ENCODE data around the gene C16orf90.
"Not testable (repeated sequence)": the region's sequence is repeated elsewhere in the genome, so short reads cannot be mapped to it uniquely, and the experiment has no call there.

C16orf90 gene

DNA sequence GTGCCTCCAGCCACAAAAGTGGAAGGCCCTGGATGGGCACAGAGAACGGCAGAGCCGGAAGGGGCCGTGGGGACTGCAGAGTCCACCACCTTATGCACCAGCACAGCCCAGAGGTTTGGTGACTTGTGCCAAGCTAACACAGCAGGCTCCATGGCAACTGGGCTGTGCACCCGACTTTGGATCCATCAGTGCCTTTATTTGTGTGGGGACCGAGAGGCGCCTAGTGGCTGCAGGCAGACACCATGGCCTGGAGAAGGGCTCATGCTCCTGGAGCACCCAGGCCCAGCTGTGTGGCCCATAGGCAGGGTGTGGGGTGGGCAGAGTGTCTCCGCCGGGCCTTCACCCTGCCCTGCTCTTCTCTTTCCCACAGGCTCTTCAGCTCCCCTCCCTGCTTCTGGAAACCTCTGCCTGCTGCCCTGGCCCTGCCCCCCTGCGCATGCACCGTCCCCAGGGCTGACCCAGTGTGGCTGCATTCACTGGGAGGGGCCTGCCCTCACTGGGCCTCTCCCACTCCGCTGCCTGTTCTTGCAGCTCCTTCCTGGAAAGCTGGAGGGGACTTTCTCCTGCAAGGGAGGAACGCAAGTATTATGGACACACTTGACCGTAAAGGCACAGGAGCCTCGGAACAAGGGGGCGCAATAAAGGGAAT lies 10.1 kb downstream of the C16orf90 start:
- no peak for DNase-seq

GRCh38 chr16:3484318-3485096 lies 10.8 kb downstream of the C16orf90 start:
- peak in 12 of 58 donors; percentile 4 to 40 (median 16) for DNase-seq

- no peak for DNase-seq
Measured at GRCh38 chr16:3482659-3483241, 12.5 kb downstream of the C16orf90 start.

DNA sequence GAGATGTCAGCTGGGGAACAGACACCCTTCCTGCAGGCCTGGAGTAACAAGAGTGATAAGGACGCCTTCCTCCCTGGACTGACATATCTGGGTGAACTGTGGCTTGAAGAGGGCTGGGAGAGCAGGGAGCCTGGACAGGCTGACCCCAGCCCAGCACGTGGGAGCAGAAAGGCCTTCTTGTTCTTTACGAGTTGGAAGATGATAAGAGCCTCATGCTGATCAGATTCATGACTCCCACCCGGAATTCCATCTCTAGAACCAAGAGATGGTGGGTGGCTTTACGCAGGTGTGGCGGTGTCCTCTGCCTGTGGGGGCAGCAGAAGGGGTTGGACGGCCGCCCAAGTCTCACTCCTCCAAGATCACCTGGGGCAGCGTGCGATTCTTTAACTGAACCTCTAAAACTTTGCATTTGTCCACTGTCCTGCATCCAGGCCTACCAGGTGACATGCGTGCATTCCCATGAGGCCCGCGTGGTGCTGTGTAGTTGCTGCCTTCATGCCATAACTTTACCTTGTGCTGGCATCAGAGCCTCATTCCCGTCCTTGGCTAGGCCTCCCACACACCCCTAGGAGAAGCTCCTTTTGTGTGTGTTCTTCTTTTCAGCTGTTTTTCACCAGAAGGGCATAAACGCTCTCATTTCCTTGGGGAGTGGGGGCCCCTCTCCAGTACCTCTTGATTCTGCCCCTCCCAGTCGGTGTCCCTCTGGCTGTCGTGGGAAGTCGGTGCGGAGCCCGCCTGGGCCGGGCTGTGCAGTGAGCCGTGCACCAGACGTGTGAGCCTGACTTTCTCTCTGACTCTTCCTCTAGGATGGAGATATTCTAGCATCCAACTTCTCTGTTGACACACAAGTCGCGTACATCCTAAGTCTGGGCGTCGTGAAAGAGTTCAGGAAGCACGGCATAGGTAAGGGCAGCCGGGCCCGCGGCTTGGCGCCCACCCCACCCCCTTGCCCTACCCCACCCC lies 13.3 kb downstream of the C16orf90 start:
- no peak for DNase-seq

DNA sequence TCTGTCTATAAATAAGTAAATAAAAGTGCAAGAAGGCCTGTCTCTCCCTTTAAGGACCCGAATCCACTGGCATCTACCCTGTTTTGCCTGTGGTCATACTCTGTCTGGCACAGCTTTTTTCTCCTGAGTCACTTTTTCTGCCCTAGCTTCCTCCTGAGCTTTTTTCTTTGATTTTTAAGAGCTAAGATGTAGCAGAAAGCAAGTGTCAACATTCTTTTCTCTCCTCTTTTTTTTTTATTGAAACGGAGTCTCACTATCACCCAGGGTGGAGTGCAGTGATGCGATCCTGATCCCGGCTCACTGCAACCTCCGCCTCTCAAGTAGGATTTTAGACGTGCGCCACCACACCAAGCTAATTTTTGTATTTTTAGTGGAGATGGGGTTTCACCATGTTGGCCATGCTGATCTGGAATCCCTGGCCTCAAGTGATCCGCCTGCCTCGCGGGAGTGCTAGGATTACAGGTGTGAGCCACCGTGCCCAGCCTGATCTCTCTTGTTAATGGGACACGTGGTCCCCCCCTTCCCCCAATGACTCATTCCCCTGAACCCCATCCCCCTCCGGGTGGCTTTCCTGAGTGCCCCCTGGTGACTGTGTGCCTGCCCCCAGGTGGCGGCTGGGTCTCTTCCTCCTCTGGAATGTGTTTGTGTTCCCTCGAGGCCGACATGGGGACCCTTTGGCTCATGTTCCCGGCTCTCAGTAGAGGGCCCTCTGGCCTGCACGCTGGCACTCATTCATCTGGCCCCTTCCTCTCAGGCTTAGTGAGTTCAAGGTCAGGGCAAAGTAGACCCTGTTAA lies 14.2 kb downstream of the C16orf90 start:
- no peak for DNase-seq

DNA sequence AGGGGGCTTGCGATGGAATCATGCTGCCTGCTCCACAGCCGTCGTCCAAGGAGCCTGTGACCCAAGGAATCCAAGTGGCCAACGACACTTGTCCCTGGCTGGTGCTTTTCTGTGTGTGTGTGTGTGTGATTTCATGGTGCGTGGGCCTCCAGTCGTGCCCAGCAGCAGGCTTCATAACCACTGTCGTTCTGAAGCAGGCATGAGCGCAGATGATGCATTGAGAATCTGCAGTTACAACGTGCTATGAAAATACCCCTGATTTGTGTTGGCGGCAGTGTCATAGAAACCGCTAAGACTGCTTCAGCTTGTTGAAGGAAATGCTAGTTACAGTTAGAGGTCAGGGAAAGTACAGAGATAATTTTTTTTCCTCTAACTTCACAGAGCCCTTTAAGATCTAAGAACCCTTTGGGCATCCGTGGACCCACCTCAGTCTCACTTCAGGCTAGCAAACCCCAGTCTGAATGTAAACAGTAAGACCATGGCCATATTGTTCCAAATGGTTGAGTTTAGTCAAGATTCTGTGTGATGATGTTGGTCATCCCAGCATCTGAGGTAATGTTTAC lies 15.6 kb downstream of the C16orf90 start:
- DNase-seq = peak in 6 of 58 donors; percentile 5 to 56 (median 27)

DNA sequence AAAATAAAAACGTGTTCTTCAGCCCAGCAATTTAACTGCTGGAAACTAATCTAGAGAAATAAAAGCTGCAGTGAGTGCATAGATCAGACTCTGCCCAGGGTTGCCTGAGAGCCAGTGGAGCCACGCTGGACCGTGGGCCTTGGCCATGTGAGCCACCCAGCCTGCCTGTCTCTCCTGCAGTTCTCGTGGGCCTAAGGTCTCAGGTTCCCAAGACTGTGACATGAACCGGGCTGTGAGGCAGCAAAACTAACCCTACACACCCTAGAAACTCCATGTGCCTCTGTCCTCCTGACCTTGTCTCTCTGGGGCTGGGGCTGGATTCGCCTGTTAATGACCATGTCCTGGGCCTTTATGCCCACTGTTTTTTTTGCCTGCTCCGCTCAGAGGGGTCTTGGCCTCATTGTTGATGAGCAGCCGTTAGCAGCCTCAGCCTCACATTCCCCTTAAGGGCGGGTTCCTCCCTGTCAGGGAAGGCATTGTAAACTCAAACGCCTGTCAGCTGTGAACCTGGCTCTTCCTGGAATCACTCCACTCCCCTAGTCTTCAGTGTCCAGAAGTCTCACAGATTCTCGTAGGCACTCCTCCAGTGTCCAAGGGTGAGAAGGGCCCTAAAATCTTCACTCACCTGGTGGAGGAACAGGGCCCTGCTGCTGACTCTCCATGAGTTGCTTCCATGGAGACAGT lies 16.9 kb downstream of the C16orf90 start:
- DNase-seq = no peak

DNA sequence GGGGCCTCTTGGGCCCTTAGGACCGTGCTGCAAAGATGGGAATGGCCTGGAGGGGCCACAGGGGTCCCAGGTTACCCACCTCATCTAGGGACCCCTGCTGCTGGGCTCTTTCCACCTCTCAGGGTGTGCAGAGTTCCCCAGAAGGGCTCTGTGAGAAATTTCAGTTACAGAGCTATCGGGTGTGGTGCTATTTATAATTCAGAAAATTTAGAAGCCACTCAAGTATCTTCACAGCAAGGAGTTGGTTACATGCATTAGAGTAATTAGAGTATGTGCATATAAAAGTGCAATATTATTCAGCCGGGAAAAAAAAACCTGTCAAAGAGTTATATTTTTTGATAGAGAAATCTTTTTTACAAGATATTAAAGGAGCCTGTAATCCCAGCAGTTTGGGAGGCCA lies 18.9 kb downstream of the C16orf90 start:
- no peak for DNase-seq

DNA sequence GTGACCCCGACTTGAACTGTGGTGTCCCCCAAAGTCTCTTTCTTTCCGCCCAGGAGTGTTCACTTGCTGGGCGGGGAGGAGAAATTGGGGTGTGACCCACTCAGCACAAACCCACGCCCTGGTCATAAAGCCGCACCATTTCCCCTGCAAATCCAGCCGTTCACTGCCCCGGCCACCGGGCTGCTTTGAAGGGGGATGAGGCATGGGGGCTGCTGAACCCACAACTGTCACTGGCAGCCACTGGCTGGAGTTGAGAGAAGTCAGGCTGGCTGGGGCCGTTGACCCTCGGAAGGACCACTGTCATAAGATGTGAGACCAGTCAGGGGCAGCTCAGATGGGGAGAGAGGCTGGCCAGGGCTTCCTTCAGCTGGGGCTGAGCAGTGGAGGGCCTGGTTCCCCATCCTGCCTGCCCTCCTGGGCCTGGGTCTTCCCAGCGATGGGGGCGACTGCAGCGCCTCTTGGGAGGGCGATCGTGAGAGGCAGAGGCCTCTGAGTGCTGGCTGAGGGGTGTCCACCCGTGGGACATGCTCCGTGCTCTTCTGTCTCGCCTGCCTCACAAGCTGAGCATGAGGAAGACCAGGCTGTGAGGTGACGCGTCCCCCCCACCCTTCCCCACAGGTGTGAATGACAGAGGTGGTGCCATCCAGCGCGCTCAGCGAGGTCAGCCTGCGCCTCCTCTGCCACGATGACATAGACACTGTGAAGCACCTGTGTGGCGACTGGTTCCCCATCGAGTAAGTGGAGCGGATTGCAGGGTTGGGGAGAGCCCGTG lies 19.5 kb downstream of the C16orf90 start:
- no peak for DNase-seq

GRCh38 chr16:3474870-3475269 lies 20.4 kb downstream of the C16orf90 start:
- DNase-seq = not testable (repeated sequence)

DNA sequence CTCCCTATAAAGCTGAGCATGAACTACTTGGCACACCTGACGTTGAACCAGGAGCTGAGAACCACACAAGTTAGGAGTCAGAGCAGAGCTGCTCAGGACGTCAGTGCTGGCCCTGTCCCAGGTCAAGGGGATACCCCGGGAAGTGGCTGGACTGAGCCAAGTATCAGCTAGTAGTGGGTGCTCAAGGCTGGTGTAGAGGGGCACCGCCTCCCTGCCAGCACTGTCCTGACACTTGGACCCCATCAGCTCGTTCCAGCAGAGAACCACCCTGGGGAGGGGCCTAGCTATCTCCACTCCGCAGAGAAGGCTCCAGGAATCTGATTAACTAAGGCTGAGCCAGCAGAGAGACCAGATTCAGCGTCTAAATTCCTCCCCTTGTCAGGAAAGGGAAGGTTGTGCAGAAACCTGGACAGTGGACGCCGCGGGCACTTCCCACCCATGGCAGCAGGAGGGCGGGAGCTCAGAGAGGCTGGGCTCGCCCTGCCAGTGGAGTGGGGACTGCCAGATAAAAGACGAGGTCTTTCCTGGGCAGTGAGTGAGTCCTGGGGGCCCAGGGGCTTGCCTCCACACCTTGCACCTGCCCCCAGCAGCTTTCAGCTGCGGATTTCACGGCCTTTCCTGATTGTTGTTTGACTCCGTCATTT lies 21.0 kb downstream of the C16orf90 start:
- DNase-seq = no peak

GRCh38 chr16:3473596-3473943 lies 21.7 kb downstream of the C16orf90 start:
- not testable (repeated sequence) for DNase-seq

GRCh38 chr16:3472878-3473595 lies 22.3 kb downstream of the C16orf90 start:
- no peak for DNase-seq

- DNase-seq = no peak
Measured at GRCh38 chr16:3471518-3472176, 23.6 kb downstream of the C16orf90 start.

DNA sequence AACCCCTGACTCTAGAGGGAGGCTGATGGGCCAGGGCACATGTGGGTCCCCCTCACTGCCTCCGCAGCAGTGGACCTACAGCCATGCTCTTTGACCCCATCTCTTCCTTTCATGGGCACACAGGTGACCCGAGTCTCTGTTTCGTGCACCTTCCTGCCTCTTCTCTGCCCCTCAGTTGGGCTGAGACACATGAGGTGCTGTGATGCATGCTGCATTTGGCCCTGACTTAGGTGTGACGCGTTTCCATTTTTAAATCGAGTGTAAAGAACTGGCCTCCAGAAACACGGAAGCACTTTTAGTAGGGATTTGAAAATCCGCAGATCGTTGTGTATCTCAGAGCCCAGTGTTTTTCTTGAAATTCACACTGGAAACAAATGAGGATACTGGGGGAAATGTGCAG lies 24.6 kb downstream of the C16orf90 start:
- no peak for DNase-seq

- DNase-seq = no peak
Measured at GRCh38 chr16:3469736-3470135, 25.6 kb downstream of the C16orf90 start.

- no peak for DNase-seq
Measured at GRCh38 chr16:3468501-3468900, 26.8 kb downstream of the C16orf90 start.
